T-cell (primary cell): ENCODE results near the gene ZCCHC7. TPM values are rescaled to one million over a fixed set of nuclear protein-coding genes. Genes with fewer than 3 reads are reported as not detected.

Experiments used
- ATAC-seq, 4 experiments: fragments of 200-7000 bp in 3 of 4; fragments of 150-1000 bp in 1 of 4; cut with Tn5 transposase; replicated peaks in 1 of 4; 1 replicate in 3 of 4; 2 replicates in 1 of 4; pipeline ENCODE4 v1.10.0; 2021; ENCODE audit warnings: moderate library complexity in 3 of 4, mild to moderate bottlenecking in 2 of 4, moderate number of reproducible peaks in 1 of 4
- CTCF ChIA-PET, 2 donors: fragments of 300-600 bp; sonication (Branson Sonifier 250); formaldehyde crosslinking; loops; one replicate each; lab custom pipeline; 2022; ENCODE audit warnings: antibody characterized with exemption in 2 of 2; lab: Charles Lee
- POLR2A ChIA-PET, 2 donors: fragments of 300-600 bp; sonication (Branson Sonifier 250); formaldehyde crosslinking; loops; one replicate each; lab custom pipeline; 2022; ENCODE audit warnings: antibody characterized with exemption in 2 of 2; lab: Charles Lee
- DNase-seq, 35 experiments: peaks; one replicate each; pipeline versions ENCODE4 v3.0.0 to v3.0.0-alpha.2; 2013 to 2023
- H3K27ac ChIP-seq: one replicate; pipeline ENCODE4 v1.5.1; 2013; ENCODE audit warnings: low read length
- H3K27me3 ChIP-seq, 2 experiments: replicated peaks in 1 of 2; 1 replicate in 1 of 2; 2 replicates in 1 of 2; pipeline versions ENCODE4 v1.6.1 to v1.7.0; 2013; ENCODE audit warnings: low read length in 1 of 2, mixed read lengths in 1 of 2; ENCODE audit not compliant: control insufficient read depth in 2 of 2, insufficient read depth in 2 of 2; ENCODE audit errors: extremely low read depth in 1 of 2
- H3K36me3 ChIP-seq, 2 donors: 1 replicate in 1 of 2; 2 replicates in 1 of 2; pipeline versions ENCODE4 v1.6.1 to v1.7.0; 2013; ENCODE audit warnings: low read length in 1 of 2; ENCODE audit not compliant: control insufficient read depth in 2 of 2, insufficient read depth in 1 of 2; ENCODE audit errors: extremely low read depth in 1 of 2
- H3K4me1 ChIP-seq, 2 experiments: 1 replicate in 1 of 2; 2 replicates in 1 of 2; pipeline versions ENCODE4 v1.6.1 to v1.7.0; 2013; ENCODE audit warnings: low read length in 2 of 2, mixed read lengths in 1 of 2; ENCODE audit not compliant: insufficient read depth in 2 of 2, control insufficient read depth in 1 of 2; ENCODE audit errors: extremely low read depth in 1 of 2
- H3K4me3 ChIP-seq, 2 donors: 1 replicate in 1 of 2; 2 replicates in 1 of 2; pipeline versions ENCODE4 v1.5.1 to v1.7.0; 2013; ENCODE audit warnings: mild to moderate bottlenecking in 2 of 2, low read length in 1 of 2, moderate library complexity in 1 of 2; ENCODE audit not compliant: control insufficient read depth in 1 of 2; ENCODE audit errors: extremely low read depth in 1 of 2
- H3K9me3 ChIP-seq: 2 replicates; pipeline ENCODE4 v1.7.0; 2013
- H3K27ac Mint-ChIP-seq, 2 donors: one replicate each; pipeline ENCODE4 v1.8.0; 2020 to 2021; ENCODE audit warnings: mild to moderate bottlenecking in 2 of 2, mixed read lengths in 2 of 2
- H3K27me3 Mint-ChIP-seq, 2 donors: one replicate each; pipeline ENCODE4 v1.8.0; 2021 to 2022; ENCODE audit warnings: mixed read lengths in 2 of 2
- H3K36me3 Mint-ChIP-seq: one replicate; pipeline ENCODE4 v1.8.0; 2021; ENCODE audit warnings: mixed read lengths
- H3K4me1 Mint-ChIP-seq, 3 donors: one replicate each; pipeline ENCODE4 v1.8.0; 2020 to 2022; ENCODE audit warnings: mixed read lengths in 3 of 3, mild to moderate bottlenecking in 1 of 3
- H3K4me3 Mint-ChIP-seq, 3 donors: one replicate each; pipeline ENCODE4 v1.8.0; 2020 to 2022; ENCODE audit warnings: mild to moderate bottlenecking in 3 of 3, mixed read lengths in 3 of 3, moderate library complexity in 3 of 3
- H3K9me3 Mint-ChIP-seq, 3 donors: one replicate each; pipeline ENCODE4 v1.8.0; 2020 to 2022; ENCODE audit warnings: mixed read lengths in 3 of 3
- WGBS: methylation state at CpG from one replicate; pipeline ENCODE4 v1.1.5; 2013; ENCODE audit warnings: missing lambda C conversion rate; ENCODE audit not compliant: insufficient coverage; 5-methylcytosine and 5-hydroxymethylcytosine counted together
- total RNA-seq, 35 experiments: library from RNA in 6 of 35; stranded (reverse) in 6 of 35; fragments of 120-200 nt in 1 of 35; gene quantifications; one replicate each; pipeline versions ENCODE4 v1.2.1 to v1.2.4 and lab custom pipeline; 2013 to 2026

Gene ZCCHC7
- total RNA-seq, 5 donors from 2014 or later (not counting 1 experiment from before 2014, with no cell fraction given), result 29.1 to 44.2 (median 33.5) TPM

DNA sequence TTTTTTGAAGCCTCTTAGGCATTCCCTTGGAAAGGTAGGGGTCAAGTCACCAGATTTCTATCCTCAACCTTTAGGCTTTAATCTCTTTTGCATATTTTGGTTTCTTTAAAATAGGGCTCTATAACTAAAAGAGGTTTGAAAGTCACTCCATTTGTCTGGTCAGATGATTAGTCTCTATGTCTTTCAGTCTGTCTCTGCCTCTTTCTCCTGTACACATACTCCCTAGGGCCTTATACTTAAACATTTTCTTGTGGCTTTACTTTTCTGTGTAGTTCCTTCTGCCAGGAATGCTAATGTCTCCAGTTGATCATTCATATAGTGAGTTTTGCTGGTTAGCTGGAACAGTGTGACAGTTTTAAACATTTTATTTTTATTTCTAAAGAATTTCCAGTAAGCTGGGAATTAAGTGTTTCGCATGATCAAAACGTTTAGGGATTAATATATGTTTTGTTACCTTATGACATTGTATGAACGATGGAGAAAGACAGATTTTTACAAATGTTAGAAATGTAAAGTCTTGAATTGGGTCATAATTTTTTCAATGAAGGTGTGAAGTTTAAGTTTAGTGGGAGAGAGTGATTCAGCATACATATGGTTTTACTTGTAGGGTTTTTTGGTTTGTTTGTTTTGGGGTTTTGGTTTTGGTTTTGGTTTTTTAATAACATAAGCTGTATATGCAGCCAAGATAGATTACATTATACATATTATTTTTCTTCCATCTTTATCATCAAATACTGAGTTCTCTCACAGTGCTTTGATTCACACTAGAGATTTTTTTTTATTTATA is 90.6 kb downstream of the ZCCHC7 start:
- ATAC-seq (no peak), DNase-seq (no peak)
- Histone ChIP-seq H3K4me3 (no peak overlapping the region), H3K27me3 (no peaks in the 10 kb centered on the region), H3K36me3 (peaks cover 0 to 5% of the 10 kb centered on the region in 2 donors), H3K27ac (no peak overlapping the region), H3K4me1 (peaks cover 0 to 4% of the 10 kb centered on the region in 2 experiments), H3K9me3 (no peaks in the 10 kb centered on the region)
- 78% methylated on average over 3 of the region's 3 CpGs for WGBS
- no peaks in the 10 kb centered on the region for H3K27me3 Mint-ChIP-seq
- H3K9me3 Mint-ChIP-seq, result no peaks in the 10 kb centered on the region
- H3K27ac Mint-ChIP-seq, result peak overlapping the region in 1 of 2 donors; percentile 42
- peaks cover 46% of the 10 kb centered on the region for H3K36me3 Mint-ChIP-seq
- CTCF ChIA-PET, result no interaction called here
- H3K4me1 Mint-ChIP-seq, result peaks cover 37 to 42% (median 42%) of the 10 kb centered on the region in 3 donors
- no peak overlapping the region for H3K4me3 Mint-ChIP-seq
- POLR2A ChIA-PET, result interaction anchor here in 1 of 2 donors (0.9 kb wide), 1 partner anchor 27 kb away, joined by 3 read pairs; no protein-coding TSS in a partner anchor

DNA sequence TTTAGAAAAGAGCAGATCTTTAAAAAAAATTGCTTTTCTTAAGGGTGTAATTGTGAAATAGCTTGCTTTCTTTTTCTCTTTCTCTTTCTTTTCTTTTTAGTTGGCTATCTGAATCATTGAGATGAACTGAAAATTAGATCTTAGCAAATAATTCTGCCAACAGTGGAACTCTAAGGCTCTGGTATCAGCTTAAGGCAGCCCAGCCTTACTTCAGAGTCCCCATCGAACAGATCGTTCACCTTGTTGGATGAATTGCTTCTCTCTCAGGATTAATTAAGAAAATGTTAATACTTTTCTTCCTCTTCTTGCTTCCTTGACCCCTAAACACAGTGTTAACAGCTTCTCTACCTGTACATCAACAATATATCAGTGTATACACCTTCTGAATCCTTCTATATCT is 92.1 kb downstream of the ZCCHC7 start:
- no CpG with 5 or more reads among the region's 2 CpGs for WGBS
- Mint-ChIP-seq H3K27ac (no peak overlapping the region), H3K4me1 (peaks cover 34 to 42% (median 38%) of the 10 kb centered on the region in 3 donors), H3K4me3 (no peak overlapping the region), H3K27me3 (no peaks in the 10 kb centered on the region), H3K9me3 (no peaks in the 10 kb centered on the region), H3K36me3 (peaks cover 36% of the 10 kb centered on the region)
- CTCF ChIA-PET, result no interaction called here
- Histone ChIP-seq H3K4me1 (peaks cover 0 to 4% of the 10 kb centered on the region in 2 experiments), H3K27ac (no peak overlapping the region), H3K36me3 (peaks cover 0 to 5% of the 10 kb centered on the region in 2 donors), H3K4me3 (no peak overlapping the region), H3K27me3 (no peaks in the 10 kb centered on the region), H3K9me3 (no peaks in the 10 kb centered on the region)
- no peak for DNase-seq
- no peak for ATAC-seq
- POLR2A ChIA-PET, result no interaction called here

DNA sequence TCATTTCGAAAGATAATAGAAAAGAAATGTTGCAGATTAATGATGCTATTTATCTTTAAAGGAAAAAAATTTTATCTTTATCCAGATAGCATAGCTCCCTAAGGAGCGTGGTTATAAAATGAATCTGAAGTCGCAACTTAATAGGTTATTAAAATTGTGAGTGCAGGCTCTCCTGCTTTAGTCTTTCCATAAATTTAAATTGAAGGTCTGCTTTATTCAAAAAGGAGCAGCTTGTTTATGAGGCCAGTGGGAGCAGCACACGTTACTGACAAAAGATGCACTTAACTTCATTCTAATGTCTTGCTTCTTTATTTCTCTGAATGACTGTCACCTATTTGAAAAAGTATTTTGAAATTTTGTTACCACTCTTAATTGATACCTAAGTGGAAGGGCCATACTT is 95.0 kb downstream of the ZCCHC7 start:
- Histone ChIP-seq H3K4me3 (no peak overlapping the region), H3K9me3 (no peaks in the 10 kb centered on the region), H3K36me3 (no peaks in the 10 kb centered on the region), H3K4me1 (no peaks in the 10 kb centered on the region), H3K27me3 (no peaks in the 10 kb centered on the region), H3K27ac (no peak overlapping the region)
- no CpG with 5 or more reads among the region's 4 CpGs for WGBS
- ATAC-seq, result no peak
- H3K4me3 Mint-ChIP-seq, result no peak overlapping the region
- ChIA-PET POLR2A (no interaction called here), CTCF (interaction anchor here in 1 of 2 donors (0.6 kb wide), 1 partner anchor 12 kb away, joined by 4 read pairs; no protein-coding TSS in a partner anchor)
- H3K4me1 Mint-ChIP-seq, result peaks cover 22 to 31% (median 26%) of the 10 kb centered on the region in 3 donors
- no peaks in the 10 kb centered on the region for H3K27me3 Mint-ChIP-seq
- H3K9me3 Mint-ChIP-seq, result no peaks in the 10 kb centered on the region
- no peak overlapping the region for H3K27ac Mint-ChIP-seq
- peaks cover 22% of the 10 kb centered on the region for H3K36me3 Mint-ChIP-seq
- DNase-seq, result no peak

DNA sequence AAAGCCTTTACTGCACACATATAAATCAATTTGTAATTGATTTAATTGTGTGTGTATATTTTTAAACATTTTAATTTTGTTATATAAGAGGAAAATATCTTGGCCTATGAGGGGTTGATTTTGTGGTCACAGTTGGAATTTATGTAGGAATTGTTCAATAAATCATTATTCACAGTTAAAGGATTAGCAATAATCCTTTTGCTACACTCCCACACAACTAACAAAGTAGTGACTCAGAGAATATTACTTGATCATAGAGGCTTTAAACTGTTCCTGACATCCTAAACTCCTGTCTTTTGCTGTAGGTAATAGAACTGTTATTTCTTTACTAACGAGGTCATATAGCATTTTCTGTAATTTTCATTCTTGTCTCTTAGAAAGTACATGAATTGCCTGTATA is 95.5 kb downstream of the ZCCHC7 start:
- Histone ChIP-seq H3K4me1 (no peaks in the 10 kb centered on the region), H3K4me3 (no peak overlapping the region), H3K36me3 (no peaks in the 10 kb centered on the region), H3K27ac (no peak overlapping the region), H3K9me3 (no peaks in the 10 kb centered on the region), H3K27me3 (no peaks in the 10 kb centered on the region)
- ChIA-PET POLR2A (no interaction called here), CTCF (no interaction called here)
- no peaks in the 10 kb centered on the region for H3K9me3 Mint-ChIP-seq
- H3K27me3 Mint-ChIP-seq, result no peaks in the 10 kb centered on the region
- no peak overlapping the region for H3K4me3 Mint-ChIP-seq
- peaks cover 20 to 31% (median 25%) of the 10 kb centered on the region in 3 donors for H3K4me1 Mint-ChIP-seq
- DNase-seq (no peak), ATAC-seq (no peak)
- no CpG with 5 or more reads among the region's 1 CpG for WGBS
- peaks cover 18% of the 10 kb centered on the region for H3K36me3 Mint-ChIP-seq
- H3K27ac Mint-ChIP-seq, result no peak overlapping the region

DNA sequence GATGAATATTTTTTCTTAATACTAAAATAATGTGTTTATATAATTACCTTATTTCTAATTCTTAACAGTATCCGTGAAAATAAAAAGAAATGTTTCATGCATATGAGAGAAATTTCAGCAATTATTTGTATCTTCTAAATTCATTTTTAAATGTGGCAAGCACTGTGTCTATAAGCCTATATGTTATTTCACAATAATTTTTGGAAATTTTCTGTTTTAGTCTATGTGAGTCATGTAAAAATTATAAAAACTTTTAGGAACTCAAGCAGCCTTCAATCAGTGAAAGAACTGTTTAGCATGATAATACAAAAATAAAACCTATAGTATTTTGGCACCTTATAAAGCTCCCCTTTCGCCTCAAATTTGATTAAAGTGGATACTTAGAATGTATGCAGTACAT is 96.8 kb downstream of the ZCCHC7 start:
- ATAC-seq (no peak), DNase-seq (no peak)
- H3K4me1 Mint-ChIP-seq, result peaks cover 21 to 35% (median 25%) of the 10 kb centered on the region in 3 donors
- Histone ChIP-seq H3K4me1 (no peaks in the 10 kb centered on the region), H3K4me3 (no peak overlapping the region), H3K36me3 (no peaks in the 10 kb centered on the region), H3K9me3 (no peaks in the 10 kb centered on the region), H3K27me3 (no peaks in the 10 kb centered on the region), H3K27ac (no peak overlapping the region)
- no peak overlapping the region for H3K4me3 Mint-ChIP-seq
- no peaks in the 10 kb centered on the region for H3K27me3 Mint-ChIP-seq
- POLR2A ChIA-PET, result no interaction called here
- H3K9me3 Mint-ChIP-seq, result no peaks in the 10 kb centered on the region
- H3K27ac Mint-ChIP-seq, result no peak overlapping the region
- CTCF ChIA-PET, result no interaction called here
- H3K36me3 Mint-ChIP-seq, result peaks cover 13% of the 10 kb centered on the region
- no CpG with 5 or more reads among the region's 2 CpGs for WGBS

DNA sequence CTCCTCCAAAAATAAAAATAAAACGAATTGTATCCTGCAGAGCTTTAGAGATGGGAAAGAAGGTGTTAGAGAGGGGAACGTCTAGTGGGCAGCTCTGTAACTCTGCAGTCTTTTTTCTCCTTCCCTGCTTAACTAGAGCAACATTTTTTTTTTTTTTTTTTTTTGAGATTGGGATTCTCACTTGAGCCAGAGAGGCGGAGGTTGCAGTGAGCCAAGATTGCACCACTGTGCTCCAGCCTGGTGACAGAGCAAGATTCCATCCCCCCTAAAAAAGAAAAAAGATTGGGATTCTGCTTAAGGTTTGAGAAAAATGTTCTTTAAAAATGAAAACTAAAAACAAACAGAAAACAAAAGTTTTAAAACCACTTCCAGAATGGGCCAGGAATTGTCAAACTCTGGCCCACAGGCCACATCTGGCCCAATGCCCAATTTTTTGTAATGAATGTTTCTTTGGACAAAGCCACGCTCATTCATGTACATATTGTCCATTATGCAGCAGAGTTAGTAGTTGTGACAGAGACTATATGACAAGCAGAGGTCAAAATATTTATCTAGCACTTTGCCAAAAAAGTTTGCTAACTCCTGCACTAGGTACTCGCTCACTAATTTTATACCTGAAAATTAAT is 98.5 kb downstream of the ZCCHC7 start:
- H3K27ac Mint-ChIP-seq, result no peak overlapping the region
- H3K4me3 Mint-ChIP-seq, result no peak overlapping the region
- DNase-seq, result no peak
- no peaks in the 10 kb centered on the region for H3K27me3 Mint-ChIP-seq
- WGBS, result 100% methylated on average over 1 of the region's 5 CpGs
- ChIA-PET POLR2A (interaction anchor here in 1 of 2 donors (0.6 kb wide), 1 partner anchor 184 kb away, joined by 3 read pairs; no protein-coding TSS in a partner anchor), CTCF (no interaction called here)
- H3K4me3 ChIP-seq, result no peak overlapping the region
- peaks cover 12 to 30% (median 16%) of the 10 kb centered on the region in 3 donors for H3K4me1 Mint-ChIP-seq
- no peaks in the 10 kb centered on the region for H3K9me3 Mint-ChIP-seq
- H3K27me3 ChIP-seq, result no peaks in the 10 kb centered on the region
- H3K27ac ChIP-seq, result no peak overlapping the region
- H3K36me3 ChIP-seq, result no peaks in the 10 kb centered on the region
- no peaks in the 10 kb centered on the region for H3K9me3 ChIP-seq
- ATAC-seq, result no peak
- peaks cover 10% of the 10 kb centered on the region for H3K36me3 Mint-ChIP-seq
- no peaks in the 10 kb centered on the region for H3K4me1 ChIP-seq
